Measurements from ENCODE around the gene CDC123.
A peak's percentile ranks its signal among the peaks of the same experiment; 100 is the strongest.
"Not testable (repeated sequence)": the region's sequence is repeated elsewhere in the genome, so short reads cannot be mapped to it uniquely, and the experiment has no call there.

CDC123 gene

GRCh38 chr10:12235796-12236195 is 39.8 kb downstream of the CDC123 start:
- no peak for DNase-seq (ENCODE audit: low read depth)

- DNase-seq (ENCODE audit: low read depth): no peak
Measured at GRCh38 chr10:12237265-12238220, 41.6 kb downstream of the CDC123 start.

GRCh38 chr10:12238821-12239220 is 42.8 kb downstream of the CDC123 start:
- no peak for DNase-seq (ENCODE audit: low read depth)

- peak; percentile 25 for DNase-seq (ENCODE audit: low read depth)
Measured at GRCh38 chr10:12241810-12242529, 46.0 kb downstream of the CDC123 start.

GRCh38 chr10:12243864-12244620 is 48.1 kb downstream of the CDC123 start:
- no peak for DNase-seq (ENCODE audit: low read depth)

- no peak for DNase-seq (ENCODE audit: low read depth)
Measured at GRCh38 chr10:12250181-12250580, 54.2 kb downstream of the CDC123 start.

GRCh38 chr10:12250702-12251101 is 54.7 kb downstream of the CDC123 start:
- DNase-seq (ENCODE audit: low read depth): not testable (repeated sequence)

GRCh38 chr10:12251581-12251980 is 55.6 kb downstream of the CDC123 start:
- no peak for DNase-seq (ENCODE audit: low read depth)

GRCh38 chr10:12252882-12253546 is 57.0 kb downstream of the CDC123 start:
- no peak for DNase-seq (ENCODE audit: low read depth)

GRCh38 chr10:12255048-12255447 is 59.1 kb downstream of the CDC123 start:
- no peak for DNase-seq (ENCODE audit: low read depth)

GRCh38 chr10:12259988-12260387 is 64.0 kb downstream of the CDC123 start:
- no peak for DNase-seq (ENCODE audit: low read depth)

- no peak for DNase-seq (ENCODE audit: low read depth)
Measured at GRCh38 chr10:12262278-12262981, 66.4 kb downstream of the CDC123 start.

GRCh38 chr10:12264204-12264940 is 68.4 kb downstream of the CDC123 start:
- peak; percentile 60 for DNase-seq (ENCODE audit: low read depth)

GRCh38 chr10:12269056-12269455 is 73.1 kb downstream of the CDC123 start:
- no peak for DNase-seq (ENCODE audit: low read depth)

GRCh38 chr10:12271210-12271540 is 75.2 kb downstream of the CDC123 start:
- DNase-seq (ENCODE audit: low read depth): no peak

GRCh38 chr10:12277862-12278261 is 81.9 kb downstream of the CDC123 start:
- DNase-seq (ENCODE audit: low read depth): not testable (repeated sequence)

GRCh38 chr10:12279281-12279680 is 83.3 kb downstream of the CDC123 start:
- DNase-seq (ENCODE audit: low read depth): no peak

GRCh38 chr10:12287772-12288171 is 91.8 kb downstream of the CDC123 start:
- DNase-seq (ENCODE audit: low read depth): no peak

GRCh38 chr10:12297784-12298183 is 101.8 kb downstream of the CDC123 start:
- not testable (repeated sequence) for DNase-seq (ENCODE audit: low read depth)

GRCh38 chr10:12299222-12299965 is 103.4 kb downstream of the CDC123 start:
- DNase-seq (ENCODE audit: low read depth): no peak

Data from activated T-helper 9 cell treated with anti-CD3 and anti-CD28 coated beads, Interleukin-2, amount 50 U/mL, for 16 hours (primary cell).